Germinal center (tissue), 1 donor: ENCODE measurements around the gene FRMPD2.
"Not testable (repeated sequence)": the region's sequence is repeated elsewhere in the genome, so short reads cannot be mapped to it uniquely, and the experiment has no call there.

Source experiments
- DNase-seq: peaks from one replicate; pipeline ENCODE4 v3.0.0; 2012; ENCODE audit warnings: mixed read lengths, low spot score

FRMPD2 gene

DNA sequence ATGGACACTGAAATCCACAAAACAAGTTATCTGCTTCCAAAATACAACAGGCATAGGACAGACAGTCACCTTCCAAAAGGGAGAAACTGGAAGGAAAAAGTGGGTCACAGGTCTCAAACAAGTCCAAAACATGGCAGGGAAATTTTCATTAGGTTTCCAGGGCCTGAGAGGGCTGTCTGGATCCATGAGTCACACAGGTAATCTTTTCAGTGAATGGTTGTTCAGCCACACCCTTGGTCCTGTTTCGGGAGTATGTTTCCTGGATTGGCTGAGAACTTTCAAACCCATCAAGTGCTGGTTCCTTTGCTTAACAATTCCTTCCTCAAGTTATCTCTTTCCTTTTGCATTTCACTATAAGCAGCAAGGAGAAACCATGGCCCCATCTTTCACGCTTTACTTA, 145.5 kb downstream of the FRMPD2 start:
- DNase-seq, result not testable (repeated sequence)

- DNase-seq, result not testable (repeated sequence)
Observed at GRCh38 chr10:48126251-48126650, 148.2 kb downstream of the FRMPD2 start.

DNA sequence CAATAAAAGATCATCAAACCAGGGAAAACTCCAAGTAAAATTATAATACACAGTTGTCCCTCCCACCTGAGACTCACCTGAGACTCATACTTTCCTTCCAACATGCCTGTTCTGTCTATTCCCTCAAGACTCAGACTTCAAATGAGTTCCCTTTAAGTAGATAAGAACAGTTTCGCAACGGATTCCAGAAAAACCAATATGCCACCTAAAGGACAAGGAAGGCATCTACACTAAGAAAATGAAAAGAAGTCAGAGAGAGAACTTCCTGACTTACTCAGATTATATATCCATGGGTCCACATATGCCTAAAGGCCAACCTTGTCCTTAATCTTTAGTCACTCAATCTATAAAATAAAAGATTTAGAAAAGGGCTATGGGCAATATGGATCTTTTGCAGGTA, 148.9 kb downstream of the FRMPD2 start:
- DNase-seq, result not testable (repeated sequence)

DNA sequence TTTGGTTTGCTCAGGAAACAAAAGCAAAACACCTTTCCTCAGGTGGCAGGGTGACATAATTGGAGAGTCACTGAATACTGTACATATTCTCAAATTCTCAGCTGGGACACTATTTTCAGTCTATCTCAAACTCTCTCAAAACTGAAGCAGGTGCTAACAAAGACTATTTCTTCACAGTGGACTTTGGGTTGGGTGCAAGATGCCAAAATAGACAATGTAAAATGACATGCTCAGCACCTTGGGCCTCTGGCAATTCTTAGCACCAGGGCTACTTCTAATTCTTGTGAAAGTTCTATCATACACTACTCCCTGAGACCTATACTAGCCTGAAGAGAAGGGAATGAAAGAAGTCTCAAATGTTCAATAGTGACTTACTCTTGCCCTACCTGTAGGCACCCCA, 151.9 kb downstream of the FRMPD2 start:
- not testable (repeated sequence) for DNase-seq

DNA sequence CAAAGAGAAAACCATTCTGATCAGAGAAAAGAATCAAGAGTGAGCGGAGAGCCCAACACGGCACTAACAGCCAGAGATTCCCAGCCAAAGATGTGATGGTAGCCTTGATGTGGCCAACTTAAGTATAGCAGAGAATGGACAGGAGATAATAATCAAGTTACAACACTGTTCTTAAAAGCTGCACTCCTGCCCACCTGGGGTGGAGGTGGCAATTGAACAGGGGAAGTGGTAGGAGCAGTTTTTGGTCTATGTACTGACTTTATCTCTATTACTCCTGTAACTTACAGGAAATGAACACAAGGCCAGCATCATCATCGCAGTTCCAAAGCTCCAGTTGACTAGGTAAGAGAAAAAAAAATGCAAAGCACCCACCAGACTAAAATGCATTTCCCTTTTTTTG, 164.2 kb downstream of the FRMPD2 start:
- not testable (repeated sequence) for DNase-seq
